HepG2 (cell line): ENCODE data around the gene TDRD3. TPM values are rescaled to one million over a fixed set of nuclear protein-coding genes. Genes with fewer than 3 reads are reported as not detected.

Experiments used
- ARNT2 ChIP-seq: sonication (generic); formaldehyde crosslinking; IDR thresholded peaks from 2 replicates; pipeline ENCODE4 v1.8.0; 2022; ENCODE audit warnings: mild to moderate bottlenecking, low read depth, missing genetic modification reagents, moderate library complexity
- EHMT2 ChIP-seq: fragments of 200-600 bp; sonication (generic); IDR thresholded peaks from 2 replicates; pipeline ENCODE4 v1.7.0; 2017; ENCODE audit warnings: antibody characterized with exemption, low read depth, low read length, borderline replicate concordance
- RBM22 ChIP-seq: fragments of 200-400 bp; formaldehyde crosslinking; optimal IDR thresholded peaks from 2 replicates; pipeline ENCODE3; 2017; ENCODE audit warnings: mild to moderate bottlenecking, low read length, moderate library complexity
- RORA ChIP-seq: sonication (generic); formaldehyde crosslinking; IDR thresholded peaks from 2 replicates; pipeline ENCODE4 v1.5.0; 2020; ENCODE audit warnings: mild to moderate bottlenecking, missing genetic modification reagents, moderate library complexity
- SATB2 ChIP-seq: sonication (generic); formaldehyde crosslinking; IDR thresholded peaks from 2 replicates; pipeline ENCODE4 v1.5.0; 2020; ENCODE audit warnings: missing genetic modification reagents
- ZNF660 ChIP-seq: sonication (generic); formaldehyde crosslinking; IDR thresholded peaks from 2 replicates; pipeline ENCODE4 v1.5.1; 2020; ENCODE audit warnings: mild to moderate bottlenecking, low read depth, missing genetic modification reagents, borderline replicate concordance
- ZNF720 ChIP-seq: sonication (generic); formaldehyde crosslinking; IDR thresholded peaks from 2 replicates; pipeline ENCODE4 v1.4.0; 2020; ENCODE audit warnings: missing genetic modification reagents
- polyA plus RNA-seq, 8 experiments: library from polyadenylated mRNA; depleted of rRNA in 3 of 8; stranded (reverse) in 7 of 8; unstranded in 1 of 8; fragments of >200 nt; fragmentation: Illumina TruSeq in 4 of 8; extraction: Trizol in 4 of 8; gene quantifications; 2 replicates each; pipeline versions ENCODE4 v1.2.1 to v1.2.3, GENCODE V29; 2011 to 2016; ENCODE audit warnings: low read depth in 4 of 8, missing spikeins in 1 of 8, mixed read lengths in 1 of 8; ENCODE audit not compliant: insufficient read depth in 1 of 8
- total RNA-seq, 5 experiments: library from RNA; depleted of rRNA; stranded (reverse); fragments of >200 nt; fragmentation: Illumina TruSeq; extraction: Trizol; gene quantifications; 2 replicates each; pipeline ENCODE4 v1.2.3, GENCODE V29; 2016; ENCODE audit warnings: low read depth in 1 of 5
- TF ChIP-seq, protein P1 (sequence below): IDR thresholded peaks from 2 replicates; pipeline ENCODE4 v1.6.1; 2012; ENCODE audit warnings: low read length, improper control_type of control experiment
- TF ChIP-seq, protein P2 (sequence below): sonication (generic); formaldehyde crosslinking; IDR thresholded peaks from one replicate; pipeline ENCODE4 v1.5.1; 2020; ENCODE audit warnings: mild to moderate bottlenecking, missing genetic modification reagents; ENCODE audit errors: not compliant biosample characterization
- TF ChIP-seq, protein P3 (sequence below): sonication (generic); formaldehyde crosslinking; IDR thresholded peaks from 2 replicates; pipeline ENCODE4 v1.4.0; 2020; ENCODE audit warnings: missing genetic modification reagents, borderline replicate concordance

The TDRD3 gene
- total and polyA plus RNA-seq, 2 of the 13 experiments (the other 11 are each of a cell fraction or from before 2014, with no cell fraction given) = 4.7 to 11.8 TPM

DNA sequence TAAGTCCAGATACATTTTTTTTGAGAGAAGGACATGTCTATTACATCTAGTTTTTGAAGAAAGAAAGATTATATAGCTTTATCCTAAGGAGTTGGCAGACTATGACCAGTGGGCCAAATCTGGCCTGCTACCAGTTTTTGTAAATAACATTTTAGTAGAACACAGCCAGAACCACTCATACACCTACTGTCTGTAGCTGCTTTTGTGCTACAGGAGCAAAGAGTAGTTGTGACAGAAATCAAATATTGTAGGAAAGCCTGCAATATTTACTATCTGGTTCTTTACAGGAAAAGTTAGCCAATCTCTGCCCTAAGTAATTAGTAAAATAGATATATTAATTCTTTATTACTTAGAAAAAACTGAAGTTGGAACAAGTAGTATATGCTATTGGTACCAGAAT lies 17.2 kb downstream of the TDRD3 start (continued):
- no peak for TF ChIP-seq ZNF720 (CRISPR knock-in tag)
- no peak for TF ChIP-seq EHMT2
- TF ChIP-seq ZNF660 = no peak
- no peak for TF ChIP-seq ARNT2 (CRISPR knock-in tag)
- TF ChIP-seq, protein P1, sequence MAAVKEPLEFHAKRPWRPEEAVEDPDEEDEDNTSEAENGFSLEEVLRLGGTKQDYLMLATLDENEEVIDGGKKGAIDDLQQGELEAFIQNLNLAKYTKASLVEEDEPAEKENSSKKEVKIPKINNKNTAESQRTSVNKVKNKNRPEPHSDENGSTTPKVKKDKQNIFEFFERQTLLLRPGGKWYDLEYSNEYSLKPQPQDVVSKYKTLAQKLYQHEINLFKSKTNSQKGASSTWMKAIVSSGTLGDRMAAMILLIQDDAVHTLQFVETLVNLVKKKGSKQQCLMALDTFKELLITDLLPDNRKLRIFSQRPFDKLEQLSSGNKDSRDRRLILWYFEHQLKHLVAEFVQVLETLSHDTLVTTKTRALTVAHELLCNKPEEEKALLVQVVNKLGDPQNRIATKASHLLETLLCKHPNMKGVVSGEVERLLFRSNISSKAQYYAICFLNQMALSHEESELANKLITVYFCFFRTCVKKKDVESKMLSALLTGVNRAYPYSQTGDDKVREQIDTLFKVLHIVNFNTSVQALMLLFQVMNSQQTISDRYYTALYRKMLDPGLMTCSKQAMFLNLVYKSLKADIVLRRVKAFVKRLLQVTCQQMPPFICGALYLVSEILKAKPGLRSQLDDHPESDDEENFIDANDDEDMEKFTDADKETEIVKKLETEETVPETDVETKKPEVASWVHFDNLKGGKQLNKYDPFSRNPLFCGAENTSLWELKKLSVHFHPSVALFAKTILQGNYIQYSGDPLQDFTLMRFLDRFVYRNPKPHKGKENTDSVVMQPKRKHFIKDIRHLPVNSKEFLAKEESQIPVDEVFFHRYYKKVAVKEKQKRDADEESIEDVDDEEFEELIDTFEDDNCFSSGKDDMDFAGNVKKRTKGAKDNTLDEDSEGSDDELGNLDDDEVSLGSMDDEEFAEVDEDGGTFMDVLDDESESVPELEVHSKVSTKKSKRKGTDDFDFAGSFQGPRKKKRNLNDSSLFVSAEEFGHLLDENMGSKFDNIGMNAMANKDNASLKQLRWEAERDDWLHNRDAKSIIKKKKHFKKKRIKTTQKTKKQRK = no peak
- no peak for TF ChIP-seq SATB2 (CRISPR knock-in tag)
- TF ChIP-seq, protein P2, sequence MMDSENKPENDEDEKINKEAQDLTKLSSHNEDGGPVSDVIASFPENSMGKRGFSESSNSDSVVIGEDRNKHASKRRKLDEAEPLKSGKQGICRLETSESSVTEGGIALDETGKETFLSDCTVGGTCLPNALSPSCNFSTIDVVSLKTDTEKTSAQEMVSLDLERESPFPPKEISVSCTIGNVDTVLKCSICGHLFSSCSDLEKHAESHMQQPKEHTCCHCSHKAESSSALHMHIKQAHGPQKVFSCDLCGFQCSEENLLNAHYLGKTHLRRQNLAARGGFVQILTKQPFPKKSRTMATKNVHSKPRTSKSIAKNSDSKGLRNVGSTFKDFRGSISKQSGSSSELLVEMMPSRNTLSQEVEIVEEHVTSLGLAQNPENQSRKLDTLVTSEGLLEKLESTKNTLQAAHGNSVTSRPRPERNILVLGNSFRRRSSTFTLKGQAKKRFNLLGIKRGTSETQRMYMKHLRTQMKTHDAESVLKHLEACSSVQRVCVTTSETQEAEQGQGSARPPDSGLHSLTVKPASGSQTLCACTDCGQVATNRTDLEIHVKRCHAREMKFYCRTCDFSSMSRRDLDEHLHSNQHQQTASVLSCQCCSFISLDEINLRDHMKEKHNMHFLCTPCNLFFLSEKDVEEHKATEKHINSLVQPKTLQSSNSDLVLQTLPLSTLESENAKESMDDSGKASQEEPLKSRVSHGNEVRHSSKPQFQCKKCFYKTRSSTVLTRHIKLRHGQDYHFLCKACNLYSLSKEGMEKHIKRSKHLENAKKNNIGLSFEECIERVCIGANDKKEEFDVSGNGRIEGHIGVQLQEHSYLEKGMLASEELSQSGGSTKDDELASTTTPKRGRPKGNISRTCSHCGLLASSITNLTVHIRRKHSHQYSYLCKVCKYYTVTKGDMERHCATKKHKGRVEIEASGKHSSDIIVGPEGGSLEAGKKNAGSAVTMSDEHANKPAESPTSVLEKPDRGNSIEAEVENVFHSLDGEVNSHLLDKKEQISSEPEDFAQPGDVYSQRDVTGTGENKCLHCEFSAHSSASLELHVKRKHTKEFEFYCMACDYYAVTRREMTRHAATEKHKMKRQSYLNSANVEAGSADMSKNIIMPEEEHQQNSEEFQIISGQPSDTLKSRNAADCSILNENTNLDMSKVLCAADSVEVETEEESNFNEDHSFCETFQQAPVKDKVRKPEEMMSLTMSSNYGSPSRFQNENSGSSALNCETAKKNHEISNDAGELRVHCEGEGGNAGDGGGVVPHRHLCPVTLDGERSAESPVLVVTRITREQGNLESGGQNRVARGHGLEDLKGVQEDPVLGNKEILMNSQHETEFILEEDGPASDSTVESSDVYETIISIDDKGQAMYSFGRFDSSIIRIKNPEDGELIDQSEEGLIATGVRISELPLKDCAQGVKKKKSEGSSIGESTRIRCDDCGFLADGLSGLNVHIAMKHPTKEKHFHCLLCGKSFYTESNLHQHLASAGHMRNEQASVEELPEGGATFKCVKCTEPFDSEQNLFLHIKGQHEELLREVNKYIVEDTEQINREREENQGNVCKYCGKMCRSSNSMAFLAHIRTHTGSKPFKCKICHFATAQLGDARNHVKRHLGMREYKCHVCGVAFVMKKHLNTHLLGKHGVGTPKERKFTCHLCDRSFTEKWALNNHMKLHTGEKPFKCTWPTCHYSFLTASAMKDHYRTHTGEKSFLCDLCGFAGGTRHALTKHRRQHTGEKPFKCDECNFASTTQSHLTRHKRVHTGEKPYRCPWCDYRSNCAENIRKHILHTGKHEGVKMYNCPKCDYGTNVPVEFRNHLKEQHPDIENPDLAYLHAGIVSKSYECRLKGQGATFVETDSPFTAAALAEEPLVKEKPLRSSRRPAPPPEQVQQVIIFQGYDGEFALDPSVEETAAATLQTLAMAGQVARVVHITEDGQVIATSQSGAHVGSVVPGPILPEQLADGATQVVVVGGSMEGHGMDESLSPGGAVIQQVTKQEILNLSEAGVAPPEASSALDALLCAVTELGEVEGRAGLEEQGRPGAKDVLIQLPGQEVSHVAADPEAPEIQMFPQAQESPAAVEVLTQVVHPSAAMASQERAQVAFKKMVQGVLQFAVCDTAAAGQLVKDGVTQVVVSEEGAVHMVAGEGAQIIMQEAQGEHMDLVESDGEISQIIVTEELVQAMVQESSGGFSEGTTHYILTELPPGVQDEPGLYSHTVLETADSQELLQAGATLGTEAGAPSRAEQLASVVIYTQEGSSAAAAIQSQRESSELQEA (CRISPR knock-in tag) = no peak
- TF ChIP-seq RORA (CRISPR knock-in tag) = no peak
- TF ChIP-seq RBM22 = no peak
- TF ChIP-seq, protein P3, sequence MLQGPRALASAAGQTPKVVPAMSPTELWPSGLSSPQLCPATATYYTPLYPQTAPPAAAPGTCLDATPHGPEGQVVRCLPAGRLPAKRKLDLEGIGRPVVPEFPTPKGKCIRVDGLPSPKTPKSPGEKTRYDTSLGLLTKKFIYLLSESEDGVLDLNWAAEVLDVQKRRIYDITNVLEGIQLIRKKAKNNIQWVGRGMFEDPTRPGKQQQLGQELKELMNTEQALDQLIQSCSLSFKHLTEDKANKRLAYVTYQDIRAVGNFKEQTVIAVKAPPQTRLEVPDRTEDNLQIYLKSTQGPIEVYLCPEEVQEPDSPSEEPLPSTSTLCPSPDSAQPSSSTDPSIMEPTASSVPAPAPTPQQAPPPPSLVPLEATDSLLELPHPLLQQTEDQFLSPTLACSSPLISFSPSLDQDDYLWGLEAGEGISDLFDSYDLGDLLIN = no peak
